GM19043 (cell line): ENCODE results near the gene ARHGAP33.
"Not testable (repeated sequence)": the region's sequence is repeated elsewhere in the genome, so short reads cannot be mapped to it uniquely, and the experiment has no call there.

Source experiments
- ATAC-seq: cut with Tn5 transposase; IDR thresholded peaks from one replicate; pipeline ENCODE4 v1.9.1; 2021; ENCODE audit warnings: low read depth; ENCODE audit not compliant: unreplicated experiment

ARHGAP33 gene

GRCh38 chr19:35790981-35791813 lies 15.8 kb downstream of the ARHGAP33 start:
- ATAC-seq: no peak

- ATAC-seq: no peak
Observed at GRCh38 chr19:35791814-35792279, 16.5 kb downstream of the ARHGAP33 start.

GRCh38 chr19:35792312-35792711 lies 16.9 kb downstream of the ARHGAP33 start:
- ATAC-seq: no peak

GRCh38 chr19:35792888-35793287 lies 17.5 kb downstream of the ARHGAP33 start:
- ATAC-seq: no peak

GRCh38 chr19:35793381-35794165 lies 18.2 kb downstream of the ARHGAP33 start:
- no peak for ATAC-seq

GRCh38 chr19:35795564-35795963 lies 20.2 kb downstream of the ARHGAP33 start:
- ATAC-seq: not testable (repeated sequence)

GRCh38 chr19:35796645-35797542 lies 21.5 kb downstream of the ARHGAP33 start:
- no peak for ATAC-seq

- ATAC-seq: no peak
Observed at GRCh38 chr19:35797663-35798062, 22.3 kb downstream of the ARHGAP33 start.

- no peak for ATAC-seq
Observed at GRCh38 chr19:35801828-35802227, 26.5 kb downstream of the ARHGAP33 start.

GRCh38 chr19:35805526-35806102 lies 30.2 kb downstream of the ARHGAP33 start:
- no peak for ATAC-seq

- no peak for ATAC-seq
Observed at GRCh38 chr19:35806597-35806996, 31.2 kb downstream of the ARHGAP33 start.

GRCh38 chr19:35807633-35808032 lies 32.3 kb downstream of the ARHGAP33 start:
- no peak for ATAC-seq

- ATAC-seq: no peak
Observed at GRCh38 chr19:35811317-35812219, 36.2 kb downstream of the ARHGAP33 start.

- no peak for ATAC-seq
Observed at GRCh38 chr19:35812220-35813042, 37.1 kb downstream of the ARHGAP33 start, which contains the start of gene PRODH2. Gene PRODH2, minus strand, starts transcription at chr19:35812845. Its CDS starts 40 bp downstream, at chr19:35812805.

- ATAC-seq: no peak
Observed at GRCh38 chr19:35813043-35813890, 37.9 kb downstream of the ARHGAP33 start.

- no peak for ATAC-seq
Observed at GRCh38 chr19:35816262-35816661, 40.9 kb downstream of the ARHGAP33 start.

- no peak for ATAC-seq
Observed at GRCh38 chr19:35816846-35817245, 41.5 kb downstream of the ARHGAP33 start.
